Neural progenitor cell (in vitro differentiated cells): ENCODE data around the gene SHC3.

Experiments used
- EZH2phosphoT487 ChIP-seq: fragments of 200-600 bp; sonication (generic); IDR thresholded peaks from 2 replicates; pipeline ENCODE4 v1.6.1; 2017; ENCODE audit warnings: antibody characterized with exemption
- TF ChIP-seq, protein P1 (sequence below): fragments of 200-600 bp; sonication (generic); IDR thresholded peaks from 2 replicates; pipeline ENCODE4 v1.5.1; 2017; ENCODE audit warnings: antibody characterized with exemption, mild to moderate bottlenecking

DNA sequence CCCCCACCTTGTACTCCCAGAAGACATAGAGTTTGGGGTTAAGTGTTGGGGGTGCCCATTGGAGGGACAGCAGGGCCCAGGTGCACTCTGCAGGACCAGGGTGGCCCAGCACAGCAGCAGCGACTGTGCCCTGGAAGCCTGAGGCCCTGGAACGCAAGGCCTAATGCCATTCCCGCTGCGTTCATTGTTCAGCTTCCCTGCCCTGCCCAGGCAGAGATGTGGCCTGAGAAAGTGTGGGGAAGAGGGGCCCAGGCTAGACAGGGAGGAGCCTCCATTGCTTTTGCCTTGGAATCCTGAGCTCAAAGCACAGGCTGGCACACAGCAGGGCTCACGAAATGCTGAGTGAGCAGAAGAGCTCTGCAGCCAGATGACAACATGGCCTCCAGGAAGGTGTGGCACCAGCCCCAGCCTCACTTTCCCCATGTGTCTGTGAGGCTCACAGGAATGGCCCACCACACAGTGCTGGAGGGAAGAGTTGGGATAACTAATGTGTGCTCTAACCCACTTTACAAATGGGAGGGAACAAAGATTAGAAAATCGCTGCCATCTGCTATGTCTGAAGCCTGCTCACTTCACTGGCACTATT is 168.0 kb downstream of the SHC3 start:
- TF ChIP-seq, protein P1, sequence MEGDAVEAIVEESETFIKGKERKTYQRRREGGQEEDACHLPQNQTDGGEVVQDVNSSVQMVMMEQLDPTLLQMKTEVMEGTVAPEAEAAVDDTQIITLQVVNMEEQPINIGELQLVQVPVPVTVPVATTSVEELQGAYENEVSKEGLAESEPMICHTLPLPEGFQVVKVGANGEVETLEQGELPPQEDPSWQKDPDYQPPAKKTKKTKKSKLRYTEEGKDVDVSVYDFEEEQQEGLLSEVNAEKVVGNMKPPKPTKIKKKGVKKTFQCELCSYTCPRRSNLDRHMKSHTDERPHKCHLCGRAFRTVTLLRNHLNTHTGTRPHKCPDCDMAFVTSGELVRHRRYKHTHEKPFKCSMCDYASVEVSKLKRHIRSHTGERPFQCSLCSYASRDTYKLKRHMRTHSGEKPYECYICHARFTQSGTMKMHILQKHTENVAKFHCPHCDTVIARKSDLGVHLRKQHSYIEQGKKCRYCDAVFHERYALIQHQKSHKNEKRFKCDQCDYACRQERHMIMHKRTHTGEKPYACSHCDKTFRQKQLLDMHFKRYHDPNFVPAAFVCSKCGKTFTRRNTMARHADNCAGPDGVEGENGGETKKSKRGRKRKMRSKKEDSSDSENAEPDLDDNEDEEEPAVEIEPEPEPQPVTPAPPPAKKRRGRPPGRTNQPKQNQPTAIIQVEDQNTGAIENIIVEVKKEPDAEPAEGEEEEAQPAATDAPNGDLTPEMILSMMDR = no peak
- no peak for TF ChIP-seq EZH2phosphoT487
